ENCODE results near the gene LIN7C.

Gene LIN7C

DNA sequence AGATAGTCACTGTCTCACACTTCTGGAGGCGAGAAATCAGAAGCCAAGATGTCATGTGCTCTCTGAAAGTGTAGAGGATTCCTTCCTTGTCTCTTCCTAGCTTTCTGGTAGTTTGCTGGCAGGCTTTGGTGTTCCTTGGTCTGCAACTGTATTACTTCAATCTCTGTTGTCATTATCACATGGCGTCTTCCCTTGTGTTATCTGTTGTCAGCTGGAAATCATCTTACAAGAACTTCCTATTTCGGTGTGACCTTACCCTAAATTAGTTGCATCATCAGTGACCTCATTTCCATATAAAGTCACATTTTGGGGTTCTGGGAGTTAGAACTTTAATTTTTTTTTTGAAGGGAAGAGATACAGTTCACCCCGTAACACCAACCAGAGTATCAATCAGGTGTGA is 3.3 kb upstream of the LIN7C start:
- no peak for DNase-seq (ENCODE audit: low read depth, low spot score)

GRCh38 chr11:27507557-27508322 is 1.2 kb upstream of the LIN7C start:
- DNase-seq (ENCODE audit: low read depth, low spot score) = no peak

DNA sequence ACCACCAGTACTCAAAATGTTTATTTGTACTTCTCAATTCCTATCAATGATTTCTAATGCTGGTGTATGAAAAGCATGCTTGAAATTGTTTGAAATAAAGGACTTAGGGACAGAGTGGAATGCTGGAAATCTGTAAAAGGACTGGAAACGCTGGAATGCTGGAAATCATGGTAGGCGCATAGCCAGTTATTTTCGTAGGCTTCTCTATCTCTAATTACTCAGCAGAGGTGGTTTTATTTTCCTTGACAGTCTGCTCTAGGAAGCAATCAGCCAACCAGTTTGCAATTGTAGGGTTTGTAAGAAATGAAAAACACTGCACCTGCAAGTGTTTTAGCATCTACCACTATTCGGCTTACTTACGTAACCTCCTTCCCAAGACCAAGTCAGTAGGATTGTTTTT is 788 bp downstream of the LIN7C start:
- no peak for DNase-seq (ENCODE audit: low read depth, low spot score)

DNA sequence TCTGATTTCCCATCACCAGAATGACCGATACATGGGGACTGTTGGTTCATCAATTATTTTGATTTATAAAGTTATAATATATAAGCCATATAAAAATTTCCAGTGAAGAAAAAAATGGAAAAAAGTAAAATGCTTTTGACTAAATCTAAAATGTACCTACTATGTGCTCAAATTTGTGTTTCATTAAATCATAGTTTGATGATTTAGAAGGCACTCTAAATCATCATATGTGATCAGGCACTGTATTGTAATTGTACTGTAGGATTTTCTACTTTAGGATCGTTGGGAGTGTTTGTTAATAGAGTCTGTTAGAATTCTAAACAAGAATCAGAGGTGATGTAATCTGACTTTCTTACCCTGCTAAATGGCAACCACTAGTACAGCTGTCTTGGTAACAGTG is 2.4 kb downstream of the LIN7C start:
- no peak for DNase-seq (ENCODE audit: low read depth, low spot score)

- no peak for DNase-seq (ENCODE audit: low read depth, low spot score)
Observed at GRCh38 chr11:27501100-27501499, 5.5 kb downstream of the LIN7C start.

DNA sequence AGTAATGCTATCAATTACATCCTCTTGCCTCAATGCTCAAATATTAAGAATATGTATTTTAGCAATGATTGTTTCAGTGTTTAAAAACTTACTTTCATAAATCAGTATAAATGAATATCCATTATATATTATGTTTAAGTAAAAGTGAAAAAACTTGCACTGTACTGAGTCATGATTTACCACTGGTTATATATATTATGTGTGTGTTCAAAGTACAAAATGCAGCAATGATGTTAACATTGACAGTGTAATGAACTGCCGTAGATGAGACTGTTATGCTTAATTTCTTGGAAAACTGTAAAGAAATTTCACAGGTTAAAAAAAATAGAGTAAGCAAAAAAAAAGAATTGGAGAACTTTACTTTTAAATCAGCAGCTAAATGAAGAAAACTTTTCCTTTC is 8.7 kb downstream of the LIN7C start:
- no peak for DNase-seq (ENCODE audit: low read depth, low spot score)

- no peak for DNase-seq (ENCODE audit: low read depth, low spot score)
Observed at GRCh38 chr11:27497284-27497866, 9.2 kb downstream of the LIN7C start.

- DNase-seq (ENCODE audit: low read depth, low spot score) = no peak
Observed at GRCh38 chr11:27496461-27496860, 10.1 kb downstream of the LIN7C start.

DNA sequence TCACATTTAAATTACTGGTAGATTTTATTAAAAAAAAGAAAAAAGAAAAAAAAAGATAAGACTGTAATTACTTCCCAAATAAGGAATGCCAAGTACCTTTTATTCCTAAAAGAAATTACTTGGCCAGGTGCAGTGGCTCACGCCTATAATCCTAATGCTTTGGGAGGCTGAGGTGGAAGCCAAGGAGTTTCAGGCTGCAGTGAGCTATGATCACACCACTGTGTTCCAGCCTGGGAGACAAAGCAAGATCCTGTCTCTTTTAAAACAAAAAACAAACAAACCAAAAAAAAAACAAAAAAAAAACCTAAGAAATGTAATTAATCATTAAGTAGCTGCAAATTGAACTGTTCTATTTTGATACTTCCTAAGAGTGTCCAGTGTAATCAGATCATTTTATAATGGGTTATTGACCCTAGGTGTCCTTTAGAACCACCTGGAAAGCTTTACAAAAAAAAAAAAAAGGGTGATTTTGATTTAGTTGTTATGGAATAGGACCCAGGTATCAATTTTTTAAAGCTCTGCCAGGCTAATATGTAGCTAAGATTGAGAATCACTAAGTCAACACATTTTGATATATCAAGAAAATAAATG is 10.8 kb downstream of the LIN7C start:
- no peak for DNase-seq (ENCODE audit: low read depth, low spot score)

DNA sequence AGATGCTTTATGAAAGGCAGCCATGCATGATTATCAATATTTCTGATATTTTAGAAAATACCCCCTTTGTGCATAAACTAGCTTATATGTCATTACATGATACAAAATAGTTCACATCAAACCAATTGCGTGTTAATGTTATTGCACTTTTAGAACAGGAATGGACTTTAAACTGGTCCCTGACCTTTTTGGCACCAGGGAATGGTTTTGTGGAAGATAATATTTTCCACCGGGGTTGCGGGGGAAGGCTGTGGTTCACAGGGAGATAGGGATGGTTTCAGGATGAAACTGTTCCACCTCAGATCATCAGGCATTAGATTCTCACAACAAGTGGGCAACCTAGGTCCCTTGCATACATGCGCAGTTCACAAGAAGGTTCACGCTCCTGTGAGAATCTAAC is 17.5 kb downstream of the LIN7C start:
- no peak for DNase-seq (ENCODE audit: low read depth, low spot score)

- DNase-seq (ENCODE audit: low read depth, low spot score) = no peak
Observed at GRCh38 chr11:27487706-27488105, 18.9 kb downstream of the LIN7C start.

- no peak for DNase-seq (ENCODE audit: low read depth, low spot score)
Observed at GRCh38 chr11:27485930-27486773, 20.4 kb downstream of the LIN7C start.

GRCh38 chr11:27482793-27483192 is 23.8 kb downstream of the LIN7C start:
- no peak for DNase-seq (ENCODE audit: low read depth, low spot score)

GRCh38 chr11:27481992-27482391 is 24.6 kb downstream of the LIN7C start:
- DNase-seq (ENCODE audit: low read depth, low spot score) = no peak

- DNase-seq (ENCODE audit: low read depth, low spot score) = no peak
Observed at GRCh38 chr11:27477831-27478230, 28.7 kb downstream of the LIN7C start.

DNA sequence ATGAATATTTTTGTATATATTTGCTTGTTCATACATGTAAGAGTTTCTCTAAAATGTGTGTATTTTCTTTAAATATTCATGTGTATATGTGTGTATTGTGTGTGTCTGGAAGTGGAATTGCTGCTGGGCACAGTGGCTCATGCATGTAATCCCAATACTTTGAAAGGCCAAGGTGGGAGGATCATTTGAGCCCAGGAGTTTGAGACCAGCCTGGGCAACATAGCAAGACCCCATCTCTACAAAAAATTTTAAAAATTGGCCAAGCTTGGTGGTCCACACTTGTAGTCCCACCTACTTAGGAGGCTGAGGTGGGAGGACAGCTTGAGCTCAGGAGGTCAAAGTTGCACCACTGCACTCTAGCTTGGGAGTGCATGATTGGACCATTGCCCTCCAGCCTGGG is 29.3 kb downstream of the LIN7C start:
- DNase-seq (ENCODE audit: low read depth, low spot score) = no peak

- no peak for DNase-seq (ENCODE audit: low read depth, low spot score)
Observed at GRCh38 chr11:27475622-27476021, 30.9 kb downstream of the LIN7C start.

GRCh38 chr11:27473017-27473406 is 33.6 kb downstream of the LIN7C start:
- DNase-seq (ENCODE audit: low read depth, low spot score) = no peak

GRCh38 chr11:27472398-27473016 is 34.1 kb downstream of the LIN7C start, which contains the start of gene LGR4:
TSS of gene LGR4 (minus strand) at chr11:27472790. CDS start at chr11:27472302, 488 bp downstream.
- DNase-seq (ENCODE audit: low read depth, low spot score) = peak; percentile 25

GRCh38 chr11:27471589-27472397 is 34.8 kb downstream of the LIN7C start:
- no peak for DNase-seq (ENCODE audit: low read depth, low spot score)

Measured in activated CD4-positive, CD25-positive, alpha-beta regulatory T cell treated with anti-CD3 and anti-CD28 coated beads, Interleukin-2, amount 50 U/mL, for 16 hours (primary cell).